ENCODE data around the gene HMX3. TPM values are rescaled to one million over a fixed set of nuclear protein-coding genes. Genes with fewer than 3 reads are reported as not detected.

The HMX3 gene
- total RNA-seq, 1 experiment from 2014 or later, result not detected

DNA sequence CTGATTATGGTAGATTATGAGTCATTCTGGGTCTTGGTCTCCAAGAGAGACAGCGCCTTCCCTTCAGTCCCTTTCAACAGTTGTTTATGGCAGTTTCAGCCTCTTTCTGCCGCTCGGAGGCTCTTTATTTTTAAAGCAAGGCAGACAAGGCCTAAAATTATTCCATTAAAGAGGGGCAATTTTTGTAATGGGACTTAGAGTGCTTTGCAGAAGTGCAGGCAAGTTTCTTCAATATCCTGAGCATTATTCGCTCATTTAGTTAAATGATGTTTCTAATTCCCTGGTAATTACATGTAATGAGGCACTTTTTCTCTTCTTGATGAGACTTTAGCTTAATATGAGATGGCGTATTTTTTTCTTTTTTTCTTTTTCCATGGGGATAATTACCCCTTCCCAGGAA is 52.0 kb downstream of the HMX3 start:
- TF ChIP-seq, protein P1, sequence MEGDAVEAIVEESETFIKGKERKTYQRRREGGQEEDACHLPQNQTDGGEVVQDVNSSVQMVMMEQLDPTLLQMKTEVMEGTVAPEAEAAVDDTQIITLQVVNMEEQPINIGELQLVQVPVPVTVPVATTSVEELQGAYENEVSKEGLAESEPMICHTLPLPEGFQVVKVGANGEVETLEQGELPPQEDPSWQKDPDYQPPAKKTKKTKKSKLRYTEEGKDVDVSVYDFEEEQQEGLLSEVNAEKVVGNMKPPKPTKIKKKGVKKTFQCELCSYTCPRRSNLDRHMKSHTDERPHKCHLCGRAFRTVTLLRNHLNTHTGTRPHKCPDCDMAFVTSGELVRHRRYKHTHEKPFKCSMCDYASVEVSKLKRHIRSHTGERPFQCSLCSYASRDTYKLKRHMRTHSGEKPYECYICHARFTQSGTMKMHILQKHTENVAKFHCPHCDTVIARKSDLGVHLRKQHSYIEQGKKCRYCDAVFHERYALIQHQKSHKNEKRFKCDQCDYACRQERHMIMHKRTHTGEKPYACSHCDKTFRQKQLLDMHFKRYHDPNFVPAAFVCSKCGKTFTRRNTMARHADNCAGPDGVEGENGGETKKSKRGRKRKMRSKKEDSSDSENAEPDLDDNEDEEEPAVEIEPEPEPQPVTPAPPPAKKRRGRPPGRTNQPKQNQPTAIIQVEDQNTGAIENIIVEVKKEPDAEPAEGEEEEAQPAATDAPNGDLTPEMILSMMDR (IDR thresholded peaks at IDR 0.05; ENCODE audit: unreplicated experiment), result no peak
- H3K27me3 Mint-ChIP-seq (ENCODE audit: insufficient read depth, unreplicated experiment), result no peaks in the 10 kb centered on the region
- intact Hi-C loops (cut with micrococcal nuclease), result no loop called here
- H3K9me3 Mint-ChIP-seq (ENCODE audit: unreplicated experiment), result peaks cover 25% of the 10 kb centered on the region
- no peak overlapping the region for H3K27ac Mint-ChIP-seq (ENCODE audit: low read depth, unreplicated experiment)
- H3K4me3 Mint-ChIP-seq (ENCODE audit: unreplicated experiment), result no peak overlapping the region
- DNase-seq (ENCODE audit: unreplicated experiment), result no peak
- H3K4me1 Mint-ChIP-seq (ENCODE audit: insufficient read depth, unreplicated experiment), result no peaks in the 10 kb centered on the region
- no peaks in the 10 kb centered on the region for H3K36me3 Mint-ChIP-seq (ENCODE audit: insufficient read depth, unreplicated experiment)
- ChIA-PET CTCF (interaction anchor here (0.6 kb wide), 1 partner anchor 49 kb away, joined by 3 read pairs; no protein-coding TSS in a partner anchor), POLR2A (no interaction called here)
- no TSS peak for BruUV-seq (replicated peaks)

Other genes with a start within 250 kb of the HMX3 start
- not detected in 2 replicates for gene FAM24A, start 225.4 kb upstream of the HMX3 start, total RNA-seq (2022)
- 11.7 and 13.6 TPM in 2 replicates for gene C10orf88, start 181.7 kb upstream of the HMX3 start, total RNA-seq (2022)
- gene PSTK, start 155.6 kb upstream of the HMX3 start, total RNA-seq (2022), result 6.5 and 8.3 TPM in 2 replicates
- 10.3 and 16.4 TPM in 2 replicates for gene IKZF5, start 127.2 kb upstream of the HMX3 start, total RNA-seq (2022)
- gene ACADSB, start 127.0 kb upstream of the HMX3 start, total RNA-seq (2022), result 11.9 and 15.7 TPM in 2 replicates
- gene HMX2, start 12.2 kb downstream of the HMX3 start, total RNA-seq (2022), result not detected in 2 replicates
- 185 and 197 TPM in 2 replicates for gene BUB3, start 18.4 kb downstream of the HMX3 start, total RNA-seq (2022)

Data from MCF 10A (cell line).